IPS-20b (cell line): ENCODE measurements around the gene MCTP1.
"Not testable (repeated sequence)": the region's sequence is repeated elsewhere in the genome, so short reads cannot be mapped to it uniquely, and the experiment has no call there.

Experiments used
- H3K27ac ChIP-seq: one replicate; pipeline ENCODE4 v1.5.1; 2013; ENCODE audit warnings: low read length
- H3K27me3 ChIP-seq: 2 replicates; pipeline ENCODE4 v1.6.1; 2013; ENCODE audit warnings: mild to moderate bottlenecking, low read length, inconsistent platforms; ENCODE audit not compliant: insufficient read depth
- H3K36me3 ChIP-seq: 2 replicates; pipeline ENCODE4 v1.6.1; 2013; ENCODE audit warnings: low read depth, mild to moderate bottlenecking, inconsistent platforms, low read length, moderate library complexity; ENCODE audit not compliant: insufficient read depth
- H3K4me1 ChIP-seq: 2 replicates; pipeline ENCODE4 v1.6.1; 2013; ENCODE audit warnings: mild to moderate bottlenecking, control low read depth, inconsistent platforms, low read length, moderate library complexity; ENCODE audit not compliant: insufficient read depth
- H3K4me3 ChIP-seq: 2 replicates; pipeline ENCODE4 v1.5.1; 2013; ENCODE audit warnings: mild to moderate bottlenecking, low read length, inconsistent platforms
- H3K9ac ChIP-seq: 2 replicates; pipeline ENCODE4 v1.6.1; 2013; ENCODE audit warnings: low read depth, mild to moderate bottlenecking, inconsistent platforms, low read length, moderate library complexity
- H3K9me3 ChIP-seq: 2 replicates; pipeline ENCODE4 v1.6.1; 2013; ENCODE audit warnings: mild to moderate bottlenecking, low read depth, low read length, inconsistent platforms; ENCODE audit not compliant: insufficient read depth

Gene MCTP1

DNA sequence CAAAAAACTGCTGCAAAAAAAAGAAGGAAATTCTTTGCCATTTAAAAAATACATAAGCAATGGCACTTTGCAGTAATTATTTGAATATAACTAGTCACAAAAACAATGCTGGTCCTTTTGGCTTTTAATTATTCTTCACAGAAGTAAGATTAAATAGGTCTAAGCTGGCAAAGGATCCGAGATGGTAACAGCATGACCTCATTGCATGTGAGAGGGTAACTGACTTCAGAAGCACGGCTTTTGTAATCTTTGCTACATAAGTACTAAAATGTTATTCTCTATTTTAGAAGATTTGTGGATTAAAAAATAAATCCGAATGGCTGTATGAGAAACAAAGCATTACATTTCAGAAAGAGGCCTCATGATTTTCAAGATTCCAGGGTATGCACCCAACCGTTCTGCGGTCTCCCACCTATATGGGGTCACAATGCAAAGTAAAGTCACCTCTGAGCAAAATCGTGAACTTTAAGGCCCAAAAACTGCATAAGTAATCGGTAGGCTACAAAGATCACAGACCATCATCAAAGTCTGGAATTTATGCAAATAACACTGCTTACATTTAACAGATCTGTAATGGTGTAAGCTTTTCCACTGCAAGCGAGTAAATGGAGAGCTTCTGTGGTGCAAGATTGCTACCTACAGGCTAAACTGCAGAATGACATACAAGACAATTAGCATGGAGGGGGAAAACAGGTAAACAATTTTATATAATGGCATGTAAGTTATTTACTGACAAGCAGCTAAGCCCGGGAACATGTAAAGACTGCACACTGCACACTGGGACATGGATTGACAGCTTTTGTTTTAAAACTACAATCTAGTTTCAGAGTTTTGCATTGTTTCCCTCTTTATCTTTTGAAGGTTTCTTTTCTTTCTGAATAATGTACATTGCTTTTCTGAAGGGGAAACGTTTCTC, 434.8 kb downstream of the MCTP1 start:
- H3K27ac ChIP-seq = no peak overlapping the region
- peaks cover 25% of the 10 kb centered on the region for H3K4me1 ChIP-seq
- H3K27me3 ChIP-seq = no peaks in the 10 kb centered on the region
- H3K36me3 ChIP-seq = no peaks in the 10 kb centered on the region
- no peaks in the 10 kb centered on the region for H3K9me3 ChIP-seq
- 0 out of 2 replicates have a peak overlapping the region, but pooled peaks have one; percentile 21 for H3K4me3 ChIP-seq
- H3K9ac ChIP-seq = no peak overlapping the region

DNA sequence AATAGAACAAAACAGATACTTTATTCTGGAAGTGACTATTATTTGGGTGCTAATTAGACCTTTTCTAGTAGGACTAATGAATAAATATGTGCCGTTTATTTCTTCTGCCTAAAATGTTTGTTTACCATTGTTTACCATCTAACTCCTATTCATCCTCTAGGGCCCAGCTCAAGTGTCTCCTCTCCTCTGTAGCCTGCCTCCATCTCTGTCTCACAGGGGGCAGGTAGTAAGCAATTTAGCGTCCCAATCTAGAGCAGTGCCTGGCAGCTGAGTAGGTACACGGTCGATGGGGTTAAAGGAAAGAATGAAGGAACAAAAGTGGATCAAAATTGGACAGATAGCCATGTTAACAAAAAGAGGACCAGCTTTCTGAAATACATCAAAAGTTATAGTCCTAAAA, 435.6 kb downstream of the MCTP1 start:
- Histone ChIP-seq H3K27me3 (no peaks in the 10 kb centered on the region), H3K36me3 (no peaks in the 10 kb centered on the region), H3K9me3 (no peaks in the 10 kb centered on the region), H3K27ac (no peak overlapping the region), H3K9ac (no peak overlapping the region), H3K4me3 (no peak overlapping the region), H3K4me1 (peaks cover 22% of the 10 kb centered on the region)

DNA sequence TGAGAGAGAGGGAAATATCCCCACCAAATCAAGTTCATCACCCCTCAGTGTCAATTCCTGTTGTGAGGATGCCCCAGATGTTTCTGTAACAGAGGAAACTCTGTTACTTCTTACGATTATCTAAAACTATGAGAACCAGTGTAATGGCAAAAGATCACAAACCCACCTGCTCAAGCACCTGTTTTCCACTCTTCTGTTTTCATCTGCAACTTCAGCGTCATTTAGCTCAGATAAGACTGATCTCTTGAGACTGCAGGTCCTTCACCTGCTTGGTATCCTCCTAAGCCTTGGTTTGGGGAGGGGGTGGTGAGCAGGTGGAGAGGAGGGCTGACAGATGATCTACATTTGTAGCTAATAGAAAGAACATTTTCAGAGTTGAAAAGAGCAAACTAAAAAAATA, 437.2 kb downstream of the MCTP1 start:
- Histone ChIP-seq H3K4me3 (no peak overlapping the region), H3K4me1 (peaks cover 11% of the 10 kb centered on the region; the same call in 1 of the 2 replicates), H3K36me3 (no peaks in the 10 kb centered on the region), H3K27me3 (no peaks in the 10 kb centered on the region), H3K9ac (no peak overlapping the region), H3K27ac (no peak overlapping the region), H3K9me3 (no peaks in the 10 kb centered on the region)

DNA sequence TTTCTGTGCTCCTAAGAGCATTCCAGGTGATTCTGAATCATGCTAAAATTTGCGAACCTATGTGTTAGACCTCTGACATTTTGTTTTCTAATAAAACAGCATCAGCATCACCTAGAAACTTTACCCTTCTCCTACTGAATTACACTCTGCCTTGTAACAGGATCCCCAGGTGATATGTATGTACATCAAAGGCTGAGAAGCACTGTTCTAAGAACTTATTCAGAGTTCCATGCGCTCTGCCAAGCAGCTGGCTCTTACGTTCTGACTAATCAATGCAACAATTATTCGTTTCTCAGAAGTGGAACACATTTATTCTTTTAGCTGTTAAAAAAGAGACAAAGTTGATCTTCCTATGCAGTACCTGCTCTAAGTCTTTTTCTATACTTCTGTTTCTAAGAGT, 437.9 kb downstream of the MCTP1 start:
- no peaks in the 10 kb centered on the region for H3K9me3 ChIP-seq
- peaks cover 8% of the 10 kb centered on the region; the same call in 1 of the 2 replicates for H3K4me1 ChIP-seq
- no peaks in the 10 kb centered on the region for H3K27me3 ChIP-seq
- H3K36me3 ChIP-seq = no peaks in the 10 kb centered on the region
- H3K27ac ChIP-seq = no peak overlapping the region
- H3K9ac ChIP-seq = no peak overlapping the region
- H3K4me3 ChIP-seq = no peak overlapping the region

DNA sequence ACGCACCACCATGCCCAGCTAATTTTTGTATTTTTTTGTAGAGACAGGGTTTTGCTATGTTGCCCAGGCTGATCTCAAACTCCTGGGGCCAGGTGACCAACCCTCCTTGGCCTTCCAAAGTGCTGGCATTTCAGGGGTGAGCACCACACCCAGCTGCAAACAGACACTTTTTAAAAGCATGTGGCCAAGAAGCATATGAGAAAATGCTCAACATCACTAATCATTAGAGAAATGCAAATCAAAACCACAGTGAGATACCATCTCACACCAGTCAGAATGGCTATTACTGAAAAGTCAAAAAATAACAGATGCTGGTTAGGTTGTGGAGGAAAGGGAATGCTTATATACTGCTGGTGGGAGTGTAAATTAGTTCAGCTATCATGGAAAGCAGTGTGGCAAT, 439.2 kb downstream of the MCTP1 start:
- H3K4me1 ChIP-seq, H3K27ac ChIP-seq, H3K36me3 ChIP-seq, H3K9me3 ChIP-seq, H3K27me3 ChIP-seq, H3K9ac ChIP-seq, H3K4me3 ChIP-seq: not testable (repeated sequence)

DNA sequence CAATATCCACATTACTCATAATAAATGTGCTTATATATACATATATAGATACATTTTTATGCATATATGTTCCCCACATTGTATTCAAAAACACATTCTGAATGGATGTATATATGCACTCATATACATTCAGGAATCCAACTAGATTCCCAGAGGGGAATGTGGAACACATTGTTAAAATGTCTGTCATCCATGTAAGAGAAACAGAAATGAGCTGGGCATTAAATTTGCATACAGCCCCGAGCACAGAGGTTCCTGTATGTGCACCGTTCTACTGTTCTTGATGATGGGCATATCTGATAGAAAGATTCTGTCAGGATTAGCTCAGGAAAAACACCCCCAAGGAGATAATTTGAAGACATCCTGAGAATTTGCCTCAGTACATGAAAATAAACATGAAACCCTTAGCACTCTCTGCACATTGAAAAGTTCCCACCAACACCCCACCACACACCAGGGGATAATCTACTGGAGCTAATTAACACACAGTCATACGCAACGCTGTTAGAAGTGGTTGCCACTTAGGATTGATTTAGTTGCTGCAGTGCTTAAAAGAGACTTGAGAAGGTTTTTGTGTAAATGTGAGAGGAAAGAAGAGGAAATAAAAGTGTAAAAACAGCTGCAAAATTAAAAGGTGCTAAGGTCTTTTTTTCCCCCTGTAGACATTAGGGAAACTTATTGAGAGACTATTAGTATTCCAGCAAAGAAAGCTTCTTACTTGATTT, 443.1 kb downstream of the MCTP1 start:
- no peak overlapping the region for H3K4me3 ChIP-seq
- H3K9ac ChIP-seq = no peak overlapping the region
- no peaks in the 10 kb centered on the region for H3K36me3 ChIP-seq
- H3K27me3 ChIP-seq = no peaks in the 10 kb centered on the region
- H3K4me1 ChIP-seq = no peaks in the 10 kb centered on the region
- H3K9me3 ChIP-seq = no peaks in the 10 kb centered on the region
- no peak overlapping the region for H3K27ac ChIP-seq

DNA sequence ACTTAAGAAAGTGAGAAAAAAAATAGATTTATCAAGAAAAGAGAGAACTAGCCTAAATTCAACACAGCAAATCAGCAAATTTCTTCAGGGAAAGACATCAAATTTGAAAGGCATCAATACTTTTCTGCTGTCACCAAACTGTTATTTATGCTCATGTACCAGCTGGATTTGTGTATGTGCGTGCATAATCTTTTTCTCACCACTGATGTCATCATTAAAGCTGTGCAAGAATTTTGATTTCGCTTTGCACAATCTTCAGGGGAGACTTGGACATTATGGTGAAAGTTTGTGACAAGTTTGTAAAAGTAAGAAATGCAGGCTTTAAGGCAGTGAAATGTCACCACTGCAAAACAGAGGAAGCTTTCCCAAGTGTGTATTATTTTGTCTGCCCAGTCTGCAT, 451.0 kb downstream of the MCTP1 start:
- Histone ChIP-seq H3K4me3 (no peak overlapping the region), H3K27me3 (no peaks in the 10 kb centered on the region), H3K9me3 (no peaks in the 10 kb centered on the region), H3K4me1 (no peaks in the 10 kb centered on the region), H3K36me3 (no peaks in the 10 kb centered on the region), H3K27ac (no peak overlapping the region), H3K9ac (no peak overlapping the region)

DNA sequence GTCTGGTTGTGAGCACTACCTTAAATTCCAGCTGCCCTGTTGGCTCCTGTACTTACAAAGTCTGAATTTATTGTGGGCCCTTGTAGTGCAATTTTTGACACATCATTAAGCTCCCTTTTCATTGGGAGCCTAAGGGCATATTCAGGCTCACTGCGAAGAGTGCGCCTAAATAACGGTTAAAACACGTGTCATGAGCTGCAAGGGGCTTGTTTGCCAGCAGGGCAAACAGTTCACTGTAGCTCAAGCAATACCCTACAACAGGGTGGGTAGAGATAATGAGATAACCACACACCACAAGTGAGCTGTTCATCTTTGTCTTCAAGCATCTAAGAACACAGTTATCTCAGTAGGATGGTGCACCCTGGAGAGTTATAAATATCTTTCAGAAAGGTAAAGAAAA, 452.2 kb downstream of the MCTP1 start:
- no peaks in the 10 kb centered on the region for H3K36me3 ChIP-seq
- H3K27ac ChIP-seq = no peak overlapping the region
- H3K9ac ChIP-seq = no peak overlapping the region
- H3K9me3 ChIP-seq = no peaks in the 10 kb centered on the region
- no peaks in the 10 kb centered on the region for H3K27me3 ChIP-seq
- H3K4me1 ChIP-seq = no peaks in the 10 kb centered on the region
- no peak overlapping the region for H3K4me3 ChIP-seq

DNA sequence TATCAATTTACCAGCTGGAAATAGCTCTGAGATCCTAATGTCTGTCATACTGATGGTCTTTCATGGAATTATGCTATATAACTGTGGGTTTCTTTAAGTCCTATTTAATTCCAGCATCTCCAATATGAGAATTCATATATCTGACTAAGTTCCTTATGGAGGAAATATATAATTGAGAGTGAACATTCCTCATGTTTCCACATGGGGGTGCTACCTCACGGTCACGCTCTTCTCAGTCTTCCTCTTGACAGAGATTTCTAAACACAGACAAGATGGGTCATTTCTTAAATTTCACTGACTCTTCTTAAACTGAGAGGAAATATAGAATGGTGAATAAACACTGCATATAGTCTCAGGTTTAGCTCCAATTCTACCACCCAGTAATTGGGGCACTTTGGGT, 454.4 kb downstream of the MCTP1 start:
- Histone ChIP-seq H3K9ac (no peak overlapping the region), H3K27ac (no peak overlapping the region), H3K27me3 (no peaks in the 10 kb centered on the region), H3K4me3 (no peak overlapping the region), H3K36me3 (no peaks in the 10 kb centered on the region), H3K9me3 (no peaks in the 10 kb centered on the region), H3K4me1 (no peaks in the 10 kb centered on the region)

DNA sequence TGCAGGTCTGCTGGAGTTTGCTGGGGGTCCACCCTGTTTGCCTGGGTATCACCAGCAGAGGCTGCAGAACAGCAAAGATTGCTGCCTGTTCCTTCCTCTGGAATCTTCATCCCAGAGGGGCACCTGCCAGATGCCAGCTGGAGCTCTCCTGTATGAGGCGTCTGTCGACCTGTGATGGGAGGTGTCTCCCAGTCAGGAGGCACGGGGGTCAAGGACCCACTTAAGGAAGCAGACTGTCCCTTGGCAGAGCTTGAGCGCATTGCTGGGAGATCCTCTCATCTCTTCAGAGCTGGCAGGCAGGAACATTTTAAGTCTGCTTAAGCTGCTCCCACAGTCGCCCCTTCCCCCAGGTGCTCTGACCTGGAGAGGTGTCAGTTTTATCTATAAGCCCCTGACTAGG, 456.7 kb downstream of the MCTP1 start:
- not testable (repeated sequence) for H3K9me3 ChIP-seq, H3K36me3 ChIP-seq, H3K4me1 ChIP-seq, H3K9ac ChIP-seq, H3K27ac ChIP-seq, H3K27me3 ChIP-seq, H3K4me3 ChIP-seq

DNA sequence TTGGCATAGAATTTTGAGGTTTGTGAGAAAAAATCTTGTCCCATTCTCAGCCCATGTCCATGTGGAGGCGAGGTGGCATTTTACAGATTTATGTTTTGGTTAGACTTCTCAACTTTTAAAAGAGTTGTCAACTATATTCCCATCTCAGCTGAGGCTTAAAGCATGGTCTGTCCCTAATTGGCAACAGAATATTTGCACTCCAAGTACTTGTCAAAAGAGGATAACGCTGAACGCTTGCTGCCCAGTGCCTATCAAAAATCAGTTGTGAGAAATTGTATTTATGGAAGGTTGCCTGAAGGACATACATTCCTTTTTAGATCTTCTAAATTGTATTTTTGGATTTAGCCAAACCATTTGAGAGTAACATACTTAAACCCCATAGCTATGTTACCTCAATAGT, 464.4 kb downstream of the MCTP1 start:
- Histone ChIP-seq H3K9ac (no peak overlapping the region), H3K4me1 (no peaks in the 10 kb centered on the region), H3K27ac (no peak overlapping the region), H3K36me3 (no peaks in the 10 kb centered on the region), H3K4me3 (no peak overlapping the region), H3K27me3 (no peaks in the 10 kb centered on the region), H3K9me3 (no peaks in the 10 kb centered on the region)

DNA sequence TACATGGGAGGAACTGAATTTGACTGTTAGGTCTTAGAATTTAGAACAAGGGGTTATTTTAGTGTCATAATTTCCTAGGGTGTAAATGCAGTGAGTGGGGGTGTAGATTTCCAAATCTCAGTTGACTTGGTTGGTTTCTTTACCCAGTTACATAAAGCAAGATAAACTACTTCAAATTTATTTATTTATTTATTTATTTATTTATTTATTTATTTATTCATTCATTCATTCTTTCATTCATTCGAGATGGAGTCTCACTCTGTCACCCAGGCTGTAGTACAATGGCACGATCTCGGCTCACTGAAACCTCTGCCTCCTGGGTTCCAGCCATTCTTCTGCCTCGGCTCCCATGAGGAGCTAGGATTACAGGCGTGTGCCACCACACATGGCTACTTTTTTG, 466.0 kb downstream of the MCTP1 start:
- H3K9me3 ChIP-seq = no peaks in the 10 kb centered on the region
- no peaks in the 10 kb centered on the region for H3K36me3 ChIP-seq

More for the DNA sequence above, 466.0 kb downstream of the MCTP1 start:
- Histone ChIP-seq H3K9ac (no peak overlapping the region), H3K27ac (no peak overlapping the region), H3K4me3 (no peak overlapping the region), H3K4me1 (no peaks in the 10 kb centered on the region), H3K27me3 (no peaks in the 10 kb centered on the region)
